Measurements from ENCODE around the gene RHOF. TPM values are rescaled to one million over a fixed set of nuclear protein-coding genes. Genes with fewer than 3 reads are reported as not detected.

Gene RHOF
- total and polyA plus RNA-seq, 2 of the 13 experiments (the other 11 are each of a cell fraction or from before 2014, with no cell fraction given), result 14.6 to 32.2 TPM

DNA sequence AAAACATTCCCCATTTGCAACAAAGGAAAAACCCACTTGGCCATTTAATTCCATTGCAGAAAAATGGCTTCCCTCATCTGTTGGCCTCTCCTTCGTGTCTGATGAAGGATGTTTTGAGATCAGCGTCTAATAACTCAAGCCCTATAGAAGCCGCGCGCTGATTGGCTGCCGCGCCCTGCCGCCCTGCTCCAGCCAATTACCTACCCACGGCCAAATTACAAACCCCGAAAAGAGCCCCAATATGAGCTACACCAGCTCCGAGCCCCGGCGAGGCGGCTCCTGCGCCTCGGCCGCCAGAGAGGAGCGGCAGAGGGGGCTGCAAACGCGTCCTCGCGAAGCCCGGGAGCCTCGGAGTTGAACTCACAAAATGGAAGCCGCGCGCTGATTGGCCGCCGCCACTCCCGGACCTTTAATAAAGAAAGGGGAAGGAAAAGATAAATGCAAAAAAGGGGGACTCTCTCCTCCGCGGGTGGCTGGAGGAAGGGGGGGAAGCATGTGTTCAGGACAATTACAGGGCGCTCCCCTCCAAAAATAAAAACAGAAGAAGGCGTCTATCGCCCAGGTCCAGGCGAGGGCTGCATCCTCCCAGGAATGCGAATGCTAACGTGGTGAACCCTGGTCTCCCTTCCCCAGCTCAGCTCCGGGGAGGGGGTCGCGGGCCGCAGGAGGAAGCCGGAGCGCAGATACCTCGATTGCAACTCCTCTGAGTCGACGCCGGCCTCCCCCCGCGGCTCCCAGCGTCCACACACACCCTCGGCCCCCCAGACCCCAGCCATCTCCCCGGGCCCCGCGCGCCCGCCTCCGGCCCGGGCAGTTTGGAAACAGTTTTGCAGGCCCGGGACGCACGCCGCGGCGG lies 9.6 kb upstream of the RHOF start (continued):
- TF ChIP-seq ZNF768 (CRISPR knock-in tag; IDR thresholded peaks at IDR 0.05), result peak; percentile 2; the same call in 1 of the 2 replicates
- no peak; the same call in 1 of the 2 replicates for TF ChIP-seq DNMT3B (CRISPR knock-in tag; conservative IDR thresholded peaks at IDR 0.05)
- TF ChIP-seq, protein P1, sequence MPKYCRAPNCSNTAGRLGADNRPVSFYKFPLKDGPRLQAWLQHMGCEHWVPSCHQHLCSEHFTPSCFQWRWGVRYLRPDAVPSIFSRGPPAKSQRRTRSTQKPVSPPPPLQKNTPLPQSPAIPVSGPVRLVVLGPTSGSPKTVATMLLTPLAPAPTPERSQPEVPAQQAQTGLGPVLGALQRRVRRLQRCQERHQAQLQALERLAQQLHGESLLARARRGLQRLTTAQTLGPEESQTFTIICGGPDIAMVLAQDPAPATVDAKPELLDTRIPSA (CRISPR knock-in tag; IDR thresholded peaks at IDR 0.05; ENCODE audit: borderline replicate concordance), result no peak
- TF ChIP-seq, protein P2, sequence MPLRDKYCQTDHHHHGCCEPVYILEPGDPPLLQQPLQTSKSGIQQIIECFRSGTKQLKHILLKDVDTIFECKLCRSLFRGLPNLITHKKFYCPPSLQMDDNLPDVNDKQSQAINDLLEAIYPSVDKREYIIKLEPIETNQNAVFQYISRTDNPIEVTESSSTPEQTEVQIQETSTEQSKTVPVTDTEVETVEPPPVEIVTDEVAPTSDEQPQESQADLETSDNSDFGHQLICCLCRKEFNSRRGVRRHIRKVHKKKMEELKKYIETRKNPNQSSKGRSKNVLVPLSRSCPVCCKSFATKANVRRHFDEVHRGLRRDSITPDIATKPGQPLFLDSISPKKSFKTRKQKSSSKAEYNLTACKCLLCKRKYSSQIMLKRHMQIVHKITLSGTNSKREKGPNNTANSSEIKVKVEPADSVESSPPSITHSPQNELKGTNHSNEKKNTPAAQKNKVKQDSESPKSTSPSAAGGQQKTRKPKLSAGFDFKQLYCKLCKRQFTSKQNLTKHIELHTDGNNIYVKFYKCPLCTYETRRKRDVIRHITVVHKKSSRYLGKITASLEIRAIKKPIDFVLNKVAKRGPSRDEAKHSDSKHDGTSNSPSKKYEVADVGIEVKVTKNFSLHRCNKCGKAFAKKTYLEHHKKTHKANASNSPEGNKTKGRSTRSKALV (CRISPR knock-in tag; IDR thresholded peaks at IDR 0.05), result peak; percentile 26; the same call in 1 of the 2 replicates
- peak; percentile 89; the same call in 1 of the 2 replicates for TF ChIP-seq ZNF350 (CRISPR knock-in tag; IDR thresholded peaks at IDR 0.05; ENCODE audit: borderline replicate concordance, low read depth)
- TF ChIP-seq RARG (CRISPR knock-in tag; IDR thresholded peaks at IDR 0.05; ENCODE audit: low read depth), result no peak
- TF ChIP-seq, protein P3, sequence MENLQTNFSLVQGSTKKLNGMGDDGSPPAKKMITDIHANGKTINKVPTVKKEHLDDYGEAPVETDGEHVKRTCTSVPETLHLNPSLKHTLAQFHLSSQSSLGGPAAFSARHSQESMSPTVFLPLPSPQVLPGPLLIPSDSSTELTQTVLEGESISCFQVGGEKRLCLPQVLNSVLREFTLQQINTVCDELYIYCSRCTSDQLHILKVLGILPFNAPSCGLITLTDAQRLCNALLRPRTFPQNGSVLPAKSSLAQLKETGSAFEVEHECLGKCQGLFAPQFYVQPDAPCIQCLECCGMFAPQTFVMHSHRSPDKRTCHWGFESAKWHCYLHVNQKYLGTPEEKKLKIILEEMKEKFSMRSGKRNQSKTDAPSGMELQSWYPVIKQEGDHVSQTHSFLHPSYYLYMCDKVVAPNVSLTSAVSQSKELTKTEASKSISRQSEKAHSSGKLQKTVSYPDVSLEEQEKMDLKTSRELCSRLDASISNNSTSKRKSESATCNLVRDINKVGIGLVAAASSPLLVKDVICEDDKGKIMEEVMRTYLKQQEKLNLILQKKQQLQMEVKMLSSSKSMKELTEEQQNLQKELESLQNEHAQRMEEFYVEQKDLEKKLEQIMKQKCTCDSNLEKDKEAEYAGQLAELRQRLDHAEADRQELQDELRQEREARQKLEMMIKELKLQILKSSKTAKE (CRISPR knock-in tag; IDR thresholded peaks at IDR 0.05; ENCODE audit: borderline replicate concordance), result no peak
- no peak; the same call in 1 of the 2 replicates for TF ChIP-seq ZNF230 (CRISPR knock-in tag; IDR thresholded peaks at IDR 0.05)
- peak; percentile 87 for TF ChIP-seq SAP130 (CRISPR knock-in tag; IDR thresholded peaks at IDR 0.05; ENCODE audit: low read depth)
- no peak for TF ChIP-seq ZNF558 (CRISPR knock-in tag; IDR thresholded peaks at IDR 0.05; ENCODE audit: borderline replicate concordance)

All from HepG2 (cell line).